ENCODE data around the gene FADS2.

Gene FADS2

GRCh38 chr11:61892085-61892370, 63.9 kb downstream of the FADS2 start:
- Mint-ChIP-seq H3K27ac (peak overlapping the region; percentile 71), H3K36me3 (peaks cover 5 to 13% of the 10 kb centered on the region in 2 donors), H3K4me1 (peaks cover 26 to 48% of the 10 kb centered on the region in 2 donors), H3K27me3 (no peaks in the 10 kb centered on the region), H3K4me3 (peak overlapping the region; percentile 67 to 79), H3K9me3 (peaks cover 0 to 3% of the 10 kb centered on the region in 2 donors)
- ATAC-seq (replicated peaks): peak; percentile 71 to 74
- DNase-seq: no peak

- Mint-ChIP-seq H3K27me3 (no peaks in the 10 kb centered on the region), H3K27ac (no peak overlapping the region)
- ATAC-seq (replicated peaks): no peak
Measured at GRCh38 chr11:61893981-61894380, 65.9 kb downstream of the FADS2 start.

GRCh38 chr11:61895046-61895717, 67.1 kb downstream of the FADS2 start:
- H3K4me1 Mint-ChIP-seq: peaks cover 37 to 61% of the 10 kb centered on the region in 2 donors
- H3K4me3 Mint-ChIP-seq: no peak overlapping the region
- no peaks in the 10 kb centered on the region for H3K36me3 Mint-ChIP-seq
- ATAC-seq (replicated peaks): no peak
- H3K9me3 Mint-ChIP-seq: no peaks in the 10 kb centered on the region
- no peak overlapping the region for H3K27ac Mint-ChIP-seq
- DNase-seq: no peak
- H3K27me3 Mint-ChIP-seq: no peaks in the 10 kb centered on the region

More at GRCh38 chr11:61893981-61894380, 65.9 kb downstream of the FADS2 start:
- Mint-ChIP-seq H3K9me3 (no peaks in the 10 kb centered on the region), H3K4me1 (peaks cover 33 to 56% of the 10 kb centered on the region in 2 donors), H3K36me3 (no peaks in the 10 kb centered on the region), H3K4me3 (no peak overlapping the region)
- DNase-seq: no peak

- Mint-ChIP-seq H3K4me1 (peaks cover 36 to 56% of the 10 kb centered on the region in 2 donors), H3K27me3 (no peaks in the 10 kb centered on the region), H3K9me3 (no peaks in the 10 kb centered on the region), H3K27ac (no peak overlapping the region), H3K36me3 (no peaks in the 10 kb centered on the region), H3K4me3 (no peak overlapping the region)
- DNase-seq: no peak
- ATAC-seq (replicated peaks): no peak
Measured at GRCh38 chr11:61895718-61896059, 67.6 kb downstream of the FADS2 start.

- no peak for DNase-seq
Measured at GRCh38 chr11:61896665-61897386, 68.7 kb downstream of the FADS2 start.

GRCh38 chr11:61897387-61898246, 69.5 kb downstream of the FADS2 start:
- ATAC-seq (replicated peaks) (peak; percentile 70 to 73), DNase-seq (peak; percentile 60)
- H3K9me3 Mint-ChIP-seq: no peaks in the 10 kb centered on the region
- H3K36me3 Mint-ChIP-seq: no peaks in the 10 kb centered on the region
- H3K4me3 Mint-ChIP-seq: no peak overlapping the region
- H3K27me3 Mint-ChIP-seq: no peaks in the 10 kb centered on the region
- no peak overlapping the region for H3K27ac Mint-ChIP-seq
- H3K4me1 Mint-ChIP-seq: peaks cover 32 to 46% of the 10 kb centered on the region in 2 donors

More at GRCh38 chr11:61896665-61897386, 68.7 kb downstream of the FADS2 start:
- H3K4me1 Mint-ChIP-seq: peaks cover 34 to 52% of the 10 kb centered on the region in 2 donors
- no peak for ATAC-seq (replicated peaks)
- no peaks in the 10 kb centered on the region for H3K9me3 Mint-ChIP-seq
- H3K27me3 Mint-ChIP-seq: no peaks in the 10 kb centered on the region
- no peaks in the 10 kb centered on the region for H3K36me3 Mint-ChIP-seq
- H3K4me3 Mint-ChIP-seq: no peak overlapping the region
- H3K27ac Mint-ChIP-seq: no peak overlapping the region

GRCh38 chr11:61898247-61898582, 70.1 kb downstream of the FADS2 start:
- Mint-ChIP-seq H3K27me3 (no peaks in the 10 kb centered on the region), H3K27ac (no peak overlapping the region), H3K9me3 (no peaks in the 10 kb centered on the region), H3K4me1 (peaks cover 27 to 40% of the 10 kb centered on the region in 2 donors), H3K36me3 (no peaks in the 10 kb centered on the region), H3K4me3 (no peak overlapping the region)
- no peak for DNase-seq
- no peak for ATAC-seq (replicated peaks)

GRCh38 chr11:61899146-61899841, 71.2 kb downstream of the FADS2 start:
- Mint-ChIP-seq H3K27ac (peak overlapping the region; percentile 88), H3K36me3 (no peaks in the 10 kb centered on the region)

GRCh38 chr11:61900251-61900650, 72.2 kb downstream of the FADS2 start:
- peaks cover 21 to 31% of the 10 kb centered on the region in 2 donors for H3K4me1 Mint-ChIP-seq

More at GRCh38 chr11:61899146-61899841, 71.2 kb downstream of the FADS2 start:
- peaks cover 21 to 31% of the 10 kb centered on the region in 2 donors for H3K4me1 Mint-ChIP-seq
- H3K9me3 Mint-ChIP-seq: no peaks in the 10 kb centered on the region
- ATAC-seq (replicated peaks): peak; percentile 94
- DNase-seq: peak; percentile 87
- peaks cover 5 to 8% of the 10 kb centered on the region in 2 donors for H3K27me3 Mint-ChIP-seq
- no peak overlapping the region for H3K4me3 Mint-ChIP-seq

GRCh38 chr11:61901397-61901796, 73.3 kb downstream of the FADS2 start:
- H3K27me3 Mint-ChIP-seq: peaks cover 5 to 8% of the 10 kb centered on the region in 2 donors

More at GRCh38 chr11:61900251-61900650, 72.2 kb downstream of the FADS2 start:
- Mint-ChIP-seq H3K27me3 (peaks cover 5 to 8% of the 10 kb centered on the region in 2 donors), H3K4me3 (no peak overlapping the region), H3K36me3 (no peaks in the 10 kb centered on the region), H3K9me3 (no peaks in the 10 kb centered on the region), H3K27ac (peak overlapping the region; percentile 42)
- ATAC-seq (replicated peaks): no peak
- DNase-seq: no peak

GRCh38 chr11:61902313-61902712, 74.2 kb downstream of the FADS2 start:
- DNase-seq (no peak), ATAC-seq (replicated peaks) (no peak)
- no peak overlapping the region for H3K27ac Mint-ChIP-seq
- H3K9me3 Mint-ChIP-seq: no peaks in the 10 kb centered on the region
- peaks cover 5 to 8% of the 10 kb centered on the region in 2 donors for H3K27me3 Mint-ChIP-seq
- H3K4me3 Mint-ChIP-seq: no peak overlapping the region
- H3K4me1 Mint-ChIP-seq: peaks cover 22 to 30% of the 10 kb centered on the region in 2 donors
- no peaks in the 10 kb centered on the region for H3K36me3 Mint-ChIP-seq

More at GRCh38 chr11:61901397-61901796, 73.3 kb downstream of the FADS2 start:
- no peaks in the 10 kb centered on the region for H3K36me3 Mint-ChIP-seq
- no peak overlapping the region for H3K4me3 Mint-ChIP-seq
- no peak for ATAC-seq (replicated peaks)
- peaks cover 19 to 31% of the 10 kb centered on the region in 2 donors for H3K4me1 Mint-ChIP-seq
- no peak overlapping the region for H3K27ac Mint-ChIP-seq
- DNase-seq: no peak
- H3K9me3 Mint-ChIP-seq: no peaks in the 10 kb centered on the region

- Mint-ChIP-seq H3K4me1 (peaks cover 14 to 15% of the 10 kb centered on the region in 2 donors), H3K9me3 (no peaks in the 10 kb centered on the region), H3K36me3 (no peaks in the 10 kb centered on the region), H3K4me3 (no peak overlapping the region), H3K27me3 (peaks cover 5 to 8% of the 10 kb centered on the region in 2 donors), H3K27ac (no peak overlapping the region)
- DNase-seq (no peak), ATAC-seq (replicated peaks) (no peak)
Measured at GRCh38 chr11:61903845-61904244, 75.7 kb downstream of the FADS2 start.

GRCh38 chr11:61904539-61905048, 76.5 kb downstream of the FADS2 start:
- no peak overlapping the region for H3K4me3 Mint-ChIP-seq
- ATAC-seq (replicated peaks) (peak; percentile 41 to 48), DNase-seq (no peak)
- no peaks in the 10 kb centered on the region for H3K9me3 Mint-ChIP-seq
- H3K4me1 Mint-ChIP-seq: peaks cover 7% of the 10 kb centered on the region in 2 donors
- no peaks in the 10 kb centered on the region for H3K36me3 Mint-ChIP-seq
- H3K27me3 Mint-ChIP-seq: peaks cover 5 to 8% of the 10 kb centered on the region in 2 donors
- no peak overlapping the region for H3K27ac Mint-ChIP-seq
